IMR-90 (cell line): ENCODE measurements around the gene CD69. TPM values are rescaled to one million over a fixed set of nuclear protein-coding genes. Genes with fewer than 3 reads are reported as not detected.

Source experiments
- ATAC-seq: fragments of 200-7000 bp; cut with Tn5 transposase; 2 replicates; pipeline ENCODE4 v1.9.1; 2020; ENCODE audit warnings: low read depth, mild to moderate bottlenecking, moderate library complexity
- BruUV-seq: library from RNA; stranded (reverse); fragments of 400-500 nt; replicated peaks from 2 replicates; lab custom pipeline; 2021; lab: Mats Ljungman, UMichigan
- CTCF ChIA-PET: fragments of 300-600 bp; formaldehyde crosslinking; extraction: SDS; loops from one replicate; lab custom pipeline; 2021; ENCODE audit warnings: antibody characterized with exemption; lab: Yijun Ruan, JAX
- POLR2A ChIA-PET: fragments of 300-600 bp; sonication (Branson Sonifier 250); formaldehyde crosslinking; loops from one replicate; lab custom pipeline; 2022; ENCODE audit warnings: antibody characterized with exemption; ENCODE audit not compliant: unreplicated experiment; lab: Charles Lee
- DNase-seq: peaks from one replicate; pipeline ENCODE4 v3.0.0; 2013
- H2AFZ ChIP-seq: replicated peaks from 2 replicates; pipeline ENCODE3; 2013; ENCODE audit warnings: low read length, mild to moderate bottlenecking; ENCODE audit not compliant: poor library complexity
- H2AK5ac ChIP-seq: 2 replicates; pipeline ENCODE4 v1.6.1; 2013; ENCODE audit warnings: low read depth, low read length, inconsistent platforms
- H2AK9ac ChIP-seq: replicated peaks from 2 replicates; pipeline ENCODE3; 2013; ENCODE audit warnings: mild to moderate bottlenecking, low read depth, low read length, moderate library complexity; ENCODE audit not compliant: poor library complexity
- H2BK120ac ChIP-seq: 2 replicates; pipeline ENCODE4 v1.6.1; 2013; ENCODE audit warnings: low read depth, low read length, inconsistent platforms
- H2BK15ac ChIP-seq: 3 replicates; pipeline ENCODE4 v1.6.1; 2013; ENCODE audit warnings: low read depth, low read length, inconsistent platforms
- H2BK20ac ChIP-seq: 2 replicates; pipeline ENCODE4 v1.6.1; 2013; ENCODE audit warnings: low read depth, mild to moderate bottlenecking, inconsistent platforms, low read length, moderate library complexity
- H2BK5ac ChIP-seq: 2 replicates; pipeline ENCODE4 v1.6.1; 2013; ENCODE audit warnings: mild to moderate bottlenecking, low read depth, low read length, inconsistent platforms; ENCODE audit not compliant: poor library complexity, severe bottlenecking
- H3K14ac ChIP-seq: replicated peaks from 2 replicates; pipeline ENCODE4 v1.6.1; 2013; ENCODE audit warnings: low read depth, low read length, inconsistent platforms
- H3K18ac ChIP-seq: 2 replicates; pipeline ENCODE4 v1.6.1; 2013; ENCODE audit warnings: low read depth, low read length, control low read depth
- H3K23ac ChIP-seq: 2 replicates; pipeline ENCODE4 v1.6.1; 2013; ENCODE audit warnings: low read depth, low read length, inconsistent platforms
- H3K27ac ChIP-seq: 2 replicates; pipeline ENCODE4 v1.5.1; 2013; ENCODE audit warnings: mild to moderate bottlenecking, control low read depth, low read length; ENCODE audit not compliant: insufficient read depth
- H3K27me3 ChIP-seq: 2 replicates; pipeline ENCODE4 v1.6.1; 2013; ENCODE audit warnings: low read length; ENCODE audit not compliant: control insufficient read depth, insufficient read depth
- H3K36me3 ChIP-seq: 2 replicates; pipeline ENCODE4 v1.6.1; 2013; ENCODE audit warnings: low read length, mixed read lengths; ENCODE audit not compliant: control insufficient read depth, insufficient read depth
- H3K4ac ChIP-seq: 2 replicates; pipeline ENCODE4 v1.6.1; 2013; ENCODE audit warnings: low read depth, low read length, inconsistent platforms
- H3K4me1 ChIP-seq: 2 replicates; pipeline ENCODE4 v1.6.1; 2013; ENCODE audit warnings: low read length, mixed read lengths; ENCODE audit not compliant: control insufficient read depth, insufficient read depth
- H3K4me2 ChIP-seq: 2 replicates; pipeline ENCODE4 v1.6.1; 2013; ENCODE audit warnings: low read depth, mild to moderate bottlenecking, control low read depth, low read length, moderate library complexity
- H3K4me3 ChIP-seq: 2 replicates; pipeline ENCODE4 v1.5.1; 2013; ENCODE audit warnings: low read depth, mild to moderate bottlenecking, control low read depth, low read length, moderate library complexity; ENCODE audit not compliant: insufficient read depth
- H3K56ac ChIP-seq: 2 replicates; pipeline ENCODE4 v1.6.1; 2013; ENCODE audit warnings: low read length, inconsistent platforms; ENCODE audit not compliant: insufficient read depth; ENCODE audit errors: extremely low read depth
- H3K79me1 ChIP-seq, 2 experiments: 2 replicates each; pipeline ENCODE4 v1.6.1; 2013; ENCODE audit warnings: low read length in 2 of 2, inconsistent platforms in 1 of 2, low read depth in 1 of 2
- H3K9ac ChIP-seq: 2 replicates; pipeline ENCODE4 v1.6.1; 2013; ENCODE audit warnings: low read depth, low read length, control low read depth
- H3K9me1 ChIP-seq: 2 replicates; pipeline ENCODE4 v1.6.1; 2013; ENCODE audit warnings: low read length, inconsistent platforms; ENCODE audit not compliant: insufficient read depth
- H3K9me3 ChIP-seq: 2 replicates; pipeline ENCODE4 v1.6.1; 2013; ENCODE audit warnings: low read length; ENCODE audit not compliant: control insufficient read depth, insufficient read depth
- H4K20me1 ChIP-seq: 2 replicates; pipeline ENCODE4 v1.6.1; 2013; ENCODE audit warnings: low read length, inconsistent platforms; ENCODE audit not compliant: insufficient read depth
- H4K5ac ChIP-seq: 2 replicates; pipeline ENCODE4 v1.6.1; 2013; ENCODE audit warnings: mild to moderate bottlenecking, low read depth, low read length, control low read depth
- H4K8ac ChIP-seq, 2 experiments: 2 replicates each; pipeline ENCODE4 v1.6.1; 2013; ENCODE audit warnings: low read depth in 2 of 2, low read length in 2 of 2, control low read depth in 1 of 2, inconsistent platforms in 1 of 2
- H4K91ac ChIP-seq: 2 replicates; pipeline ENCODE4 v1.6.1; 2013; ENCODE audit warnings: low read depth, low read length, inconsistent platforms; ENCODE audit not compliant: insufficient read depth
- MAZ ChIP-seq: IDR thresholded peaks from 2 replicates; pipeline ENCODE4 v1.6.1; 2012; ENCODE audit warnings: low read depth, mild to moderate bottlenecking, low read length, improper control_type of control experiment, moderate library complexity, borderline replicate concordance
- NFE2L2 ChIP-seq: fragments of 150-350 bp; IDR thresholded peaks from 2 replicates; pipeline ENCODE4 v1.6.1; 2016; ENCODE audit warnings: low read depth, mild to moderate bottlenecking, low read length
- WGBS, 2 experiments: methylation state at CpG; one replicate each; pipeline versions ENCODE4 v1.1.5 to v1.1.7; 2013; ENCODE audit warnings: missing lambda C conversion rate in 2 of 2; ENCODE audit not compliant: insufficient read length in 1 of 2; ENCODE audit errors: extremely low coverage in 2 of 2; 5-methylcytosine and 5-hydroxymethylcytosine counted together
- dilution Hi-C: fragments of 300-500 bp; cut with HindIII; formaldehyde crosslinking; loops from one replicate; pipeline ENCODE4 v1.14.3; 2018; ENCODE audit warnings: low sequenced_read_pairs; ENCODE audit not compliant: unreplicated experiment
- in situ Hi-C: fragments of 300-500 bp; cut with MboI; formaldehyde crosslinking; loops from 3 replicates; pipeline ENCODE4 v1.14.3; 2019; ENCODE audit warnings: low sequenced_read_pairs, inconsistent platforms, mixed read lengths
- intact Hi-C: fragments of 100-400 bp; cut with micrococcal nuclease; formaldehyde crosslinking; loops from 2 replicates; pipeline ENCODE4 v1.10.0; 2022
- polyA plus RNA-seq, 3 experiments: library from polyadenylated mRNA; depleted of rRNA; stranded (reverse); fragments of >200 nt; gene quantifications; 2 replicates each; pipeline ENCODE4 v1.2.3, GENCODE V29; 2012; ENCODE audit warnings: low replicate concordance in 1 of 3
- total RNA-seq: library from RNA; depleted of rRNA; stranded (reverse); fragments of >200 nt; gene quantifications from 2 replicates; pipeline ENCODE4 v1.2.3, GENCODE V29; 2012
- TF ChIP-seq, protein P1 (sequence below): conservative IDR thresholded peaks from 2 replicates; pipeline ENCODE4 v1.5.1; 2012; ENCODE audit warnings: mild to moderate bottlenecking, low read depth, low read length, improper control_type of control experiment

The CD69 gene
- total and polyA plus RNA-seq, 2 of the 4 experiments (the other 2 are of a cell fraction): not detected

DNA sequence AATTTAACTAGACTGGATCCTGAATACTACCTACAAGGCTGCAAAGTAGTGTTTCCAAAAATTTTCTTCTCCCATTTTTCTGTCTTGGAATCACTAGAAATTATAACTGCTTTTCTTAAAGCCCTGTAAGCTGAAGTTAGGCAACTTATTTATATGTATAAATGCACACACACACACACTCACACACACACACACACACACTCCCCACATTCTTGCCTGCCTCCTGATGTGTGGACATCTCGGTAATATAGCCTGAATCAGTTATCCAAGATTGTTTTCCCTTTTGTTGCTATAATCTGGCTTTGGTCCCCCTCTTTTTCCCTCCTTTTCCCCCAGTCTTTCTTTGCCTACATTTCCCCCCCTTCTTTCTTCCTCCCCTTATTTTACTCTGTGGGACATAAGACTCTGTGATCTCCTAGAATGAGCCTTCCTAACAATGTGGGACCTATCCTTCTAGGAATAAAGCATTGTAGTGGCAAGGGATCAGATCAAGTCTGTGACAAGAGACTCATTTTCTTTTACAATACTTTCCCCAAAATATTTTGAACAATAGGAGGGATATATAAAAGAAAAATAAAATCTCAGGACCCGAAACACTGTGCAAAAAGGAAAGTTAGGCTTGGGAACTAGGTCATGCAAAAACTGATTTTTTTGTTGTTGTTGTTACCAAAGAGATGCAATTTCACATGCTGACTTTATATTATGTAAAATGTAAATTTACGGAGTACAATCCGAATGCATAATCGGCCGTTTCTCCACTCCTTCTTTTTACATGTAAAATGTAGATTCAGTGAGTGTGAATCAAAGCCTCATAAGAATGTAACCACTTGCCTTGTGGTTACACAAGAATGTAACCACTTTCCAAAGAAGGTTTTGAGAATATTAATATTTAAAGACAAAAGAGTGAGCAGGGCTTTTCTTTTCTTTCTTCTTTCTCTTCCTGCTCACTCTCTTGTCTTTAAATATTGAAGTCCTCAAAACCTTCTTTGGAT, 26.3 kb upstream of the CD69 start:
- peak overlapping the region; percentile 41; the same call in 1 of the 2 replicates for H2BK20ac ChIP-seq
- ChIA-PET POLR2A (no interaction called here), CTCF (interaction anchor here (0.8 kb wide), 1 partner anchor 14 kb away, joined by 3 read pairs; no protein-coding TSS in a partner anchor)
- peak overlapping the region; percentile 91 for H3K18ac ChIP-seq
- H3K4ac ChIP-seq: peak overlapping the region; percentile 43
- H4K8ac ChIP-seq: peak overlapping the region in 1 of 2 experiments; percentile 27; a peak in 1 of 4 replicates
- H4K5ac ChIP-seq: no peak overlapping the region
- no peak overlapping the region for H3K27ac ChIP-seq
- no peak overlapping the region; the same call in 1 of the 2 replicates for H2AK5ac ChIP-seq
- H3K56ac ChIP-seq: no peak overlapping the region
- peak; percentile 75 for ATAC-seq
- H3K9me1 ChIP-seq: no peaks in the 10 kb centered on the region
- H3K9me3 ChIP-seq: no peaks in the 10 kb centered on the region
- peaks cover 3% of the 10 kb centered on the region; the same call in 1 of the 2 replicates for H3K4me1 ChIP-seq
- H4K91ac ChIP-seq: no peak overlapping the region; the same call in 1 of the 2 replicates
- dilution Hi-C loops (no loop called here), intact Hi-C loops (no loop called here), in situ Hi-C loops (no loop called here)
- no peak overlapping the region for H3K23ac ChIP-seq
- peak; percentile 46 for DNase-seq
- TF ChIP-seq, protein P1, sequence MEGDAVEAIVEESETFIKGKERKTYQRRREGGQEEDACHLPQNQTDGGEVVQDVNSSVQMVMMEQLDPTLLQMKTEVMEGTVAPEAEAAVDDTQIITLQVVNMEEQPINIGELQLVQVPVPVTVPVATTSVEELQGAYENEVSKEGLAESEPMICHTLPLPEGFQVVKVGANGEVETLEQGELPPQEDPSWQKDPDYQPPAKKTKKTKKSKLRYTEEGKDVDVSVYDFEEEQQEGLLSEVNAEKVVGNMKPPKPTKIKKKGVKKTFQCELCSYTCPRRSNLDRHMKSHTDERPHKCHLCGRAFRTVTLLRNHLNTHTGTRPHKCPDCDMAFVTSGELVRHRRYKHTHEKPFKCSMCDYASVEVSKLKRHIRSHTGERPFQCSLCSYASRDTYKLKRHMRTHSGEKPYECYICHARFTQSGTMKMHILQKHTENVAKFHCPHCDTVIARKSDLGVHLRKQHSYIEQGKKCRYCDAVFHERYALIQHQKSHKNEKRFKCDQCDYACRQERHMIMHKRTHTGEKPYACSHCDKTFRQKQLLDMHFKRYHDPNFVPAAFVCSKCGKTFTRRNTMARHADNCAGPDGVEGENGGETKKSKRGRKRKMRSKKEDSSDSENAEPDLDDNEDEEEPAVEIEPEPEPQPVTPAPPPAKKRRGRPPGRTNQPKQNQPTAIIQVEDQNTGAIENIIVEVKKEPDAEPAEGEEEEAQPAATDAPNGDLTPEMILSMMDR: no peak
- no peak for TF ChIP-seq NFE2L2
- TF ChIP-seq MAZ: no peak
- H3K4me2 ChIP-seq: peak overlapping the region; percentile 20; the same call in 1 of the 2 replicates
- BruUV-seq: no TSS peak
- H4K20me1 ChIP-seq: no peaks in the 10 kb centered on the region
- H3K27me3 ChIP-seq: no peaks in the 10 kb centered on the region
- H2BK5ac ChIP-seq: no peak overlapping the region
- peak overlapping the region; percentile 49; the same call in 1 of the 2 replicates for H2BK120ac ChIP-seq
- H3K36me3 ChIP-seq: no peaks in the 10 kb centered on the region
- peak overlapping the region; percentile 35; the same call in 1 of the 3 replicates for H2BK15ac ChIP-seq
- no peak overlapping the region for H2AFZ ChIP-seq
- no peak overlapping the region for H2AK9ac ChIP-seq
- H3K9ac ChIP-seq: no peak overlapping the region
- no peak overlapping the region for H3K4me3 ChIP-seq
- no peaks in the 10 kb centered on the region for H3K79me1 ChIP-seq
- no peak overlapping the region; the same call in 1 of the 2 replicates for H3K14ac ChIP-seq
- no CpG with 5 or more reads among the region's 6 CpGs for WGBS, 2 experiments
